D721Med (cell line): ENCODE measurements around the gene C17orf67.

Source experiments
- DNase-seq: peaks from one replicate; pipeline ENCODE4 v3.0.0; 2011; ENCODE audit warnings: low spot score; ENCODE audit not compliant: insufficient read length
- FAIRE-seq: peaks from 2 replicates; lab custom pipeline; 2011; peaks lifted over from hg19 to GRCh38; lab: Jason Lieb, UNC
- CTCF ChIP-seq: IDR thresholded peaks from 2 replicates; pipeline ENCODE4 v1.5.1; 2012; ENCODE audit warnings: mild to moderate bottlenecking, control low read depth; ENCODE audit not compliant: insufficient read depth; ENCODE audit errors: missing control alignments

Gene C17orf67

DNA sequence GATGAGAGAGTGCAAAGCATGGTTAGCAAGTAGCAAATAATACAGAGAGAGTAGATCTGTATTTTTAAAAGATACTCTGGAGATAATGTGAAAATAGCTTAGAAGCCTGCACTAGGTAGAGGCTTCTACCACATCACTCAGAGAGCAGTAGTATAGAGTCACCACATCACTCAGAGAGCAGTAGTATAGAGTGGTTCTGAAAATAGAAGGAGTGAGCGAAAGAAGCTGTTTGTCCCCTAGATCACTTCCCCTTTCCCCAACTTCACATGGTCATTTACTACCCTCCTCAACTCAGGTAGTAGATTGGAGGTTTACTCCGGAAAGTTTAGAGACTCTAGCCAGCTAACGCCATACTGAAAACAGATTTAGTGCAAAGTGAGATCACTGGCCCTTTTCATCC lies 17.3 kb upstream of the C17orf67 start:
- DNase-seq (no peak), FAIRE-seq (no peak)
- TF ChIP-seq CTCF = no peak

DNA sequence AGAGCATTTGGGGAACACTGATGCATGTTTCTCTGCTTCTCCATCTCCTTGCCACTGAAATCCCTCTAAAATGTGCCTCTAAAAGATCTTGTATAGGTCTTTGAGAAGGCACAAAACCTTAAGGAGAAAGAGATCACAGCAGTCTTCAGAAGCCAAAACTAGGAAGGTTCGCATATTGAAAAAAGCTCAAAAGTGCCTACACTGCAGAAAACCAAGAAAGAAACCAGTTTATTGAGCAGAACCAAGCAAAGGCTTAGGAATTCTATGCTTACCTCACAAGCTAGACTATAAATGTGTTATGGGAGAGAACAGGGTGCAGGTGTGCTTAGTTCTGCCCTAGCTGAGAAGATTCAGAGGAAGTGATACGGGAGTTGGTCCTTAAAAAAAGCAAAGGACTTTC lies 16.9 kb upstream of the C17orf67 start:
- FAIRE-seq = no peak
- DNase-seq = no peak
- no peak for TF ChIP-seq CTCF

GRCh38 chr17:56849131-56849530 lies 15.4 kb upstream of the C17orf67 start:
- FAIRE-seq (no peak), DNase-seq (no peak)
- TF ChIP-seq CTCF = no peak

DNA sequence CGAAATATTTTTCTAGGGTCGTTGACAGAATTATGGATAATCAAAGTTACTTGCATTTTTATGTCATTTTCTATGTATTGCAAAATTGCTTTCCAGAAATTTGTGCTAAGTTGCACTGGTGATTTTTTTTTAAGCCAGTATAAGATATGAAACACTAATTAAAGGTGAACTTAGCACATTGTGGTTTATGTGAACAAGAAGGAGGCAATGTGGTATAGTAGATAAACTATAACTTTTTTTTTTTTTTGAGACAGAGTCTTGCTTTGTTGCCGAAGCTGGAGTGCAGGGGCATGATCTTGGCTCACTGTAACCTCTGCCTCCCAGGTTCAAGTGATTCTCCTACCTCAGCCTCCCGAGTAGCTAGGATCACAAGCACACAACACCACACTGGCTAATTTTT lies 13.4 kb upstream of the C17orf67 start:
- TF ChIP-seq CTCF = no peak
- DNase-seq (no peak), FAIRE-seq (no peak)

- no peak for TF ChIP-seq CTCF
- no peak for FAIRE-seq
Observed at GRCh38 chr17:56845934-56846333, 12.2 kb upstream of the C17orf67 start.

DNA sequence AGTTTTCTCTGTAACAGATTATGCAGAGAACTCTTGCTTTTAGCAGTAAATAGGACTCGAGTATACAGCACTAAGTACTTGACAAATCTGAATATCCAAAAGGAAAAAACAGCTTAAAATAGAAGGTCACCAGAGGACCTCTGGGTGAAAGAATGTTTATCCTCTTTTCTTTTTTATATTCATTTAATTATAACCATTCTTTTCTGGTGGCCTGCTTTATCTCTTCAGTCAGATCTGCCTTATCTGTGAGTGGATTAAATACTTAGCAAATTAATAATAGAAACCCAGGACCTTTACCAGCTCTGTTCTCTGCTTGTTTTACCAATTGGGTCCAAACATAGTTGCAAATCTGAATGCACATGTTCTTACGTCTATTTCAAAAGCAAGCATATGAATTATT lies 8.9 kb upstream of the C17orf67 start:
- no peak for TF ChIP-seq CTCF
- no peak for DNase-seq
- FAIRE-seq = no peak

More at GRCh38 chr17:56845934-56846333, 12.2 kb upstream of the C17orf67 start:
- DNase-seq = no peak

GRCh38 chr17:56838687-56839086 lies 5.0 kb upstream of the C17orf67 start:
- TF ChIP-seq CTCF = no peak
- FAIRE-seq (no peak), DNase-seq (no peak)
